Fibroblast of lung (primary cell): ENCODE measurements around the gene C16orf74.

Experiments used
- EZH2 ChIP-seq: IDR thresholded peaks from 2 replicates; pipeline ENCODE4 v1.5.1; 2012; ENCODE audit warnings: low read length, control low read depth, mild to moderate bottlenecking; ENCODE audit errors: missing control alignments
- TF ChIP-seq, protein P1 (sequence below), 2 donors: IDR thresholded peaks in 1 of 2; conservative IDR thresholded peaks in 1 of 2; 1 replicate in 1 of 2; 2 replicates in 1 of 2; pipeline ENCODE4 v1.5.1; 2011 to 2012; ENCODE audit warnings: low read length in 2 of 2, control low read depth in 1 of 2, inconsistent platforms in 1 of 2, low read depth in 1 of 2, mild to moderate bottlenecking in 1 of 2

DNA sequence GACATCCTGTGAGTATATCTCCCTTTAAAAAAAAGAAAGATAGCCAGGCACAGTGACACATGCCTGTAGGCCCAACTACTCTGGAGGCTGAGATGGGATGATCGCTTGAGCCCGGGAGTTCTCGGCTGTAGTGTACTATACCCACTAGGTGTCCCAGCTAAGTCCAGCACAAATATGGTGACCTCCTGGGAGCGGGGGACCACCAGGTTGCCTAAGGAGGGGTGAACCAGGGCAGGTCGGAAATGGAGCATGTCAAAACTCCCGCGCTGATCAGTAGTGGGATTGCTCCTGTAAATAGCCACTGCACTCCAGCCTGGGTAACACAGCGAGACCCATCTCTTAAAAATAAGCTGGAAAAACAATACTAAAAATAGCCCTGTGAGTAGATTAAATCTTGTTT is 91.6 kb downstream of the C16orf74 start:
- TF ChIP-seq, protein P1, sequence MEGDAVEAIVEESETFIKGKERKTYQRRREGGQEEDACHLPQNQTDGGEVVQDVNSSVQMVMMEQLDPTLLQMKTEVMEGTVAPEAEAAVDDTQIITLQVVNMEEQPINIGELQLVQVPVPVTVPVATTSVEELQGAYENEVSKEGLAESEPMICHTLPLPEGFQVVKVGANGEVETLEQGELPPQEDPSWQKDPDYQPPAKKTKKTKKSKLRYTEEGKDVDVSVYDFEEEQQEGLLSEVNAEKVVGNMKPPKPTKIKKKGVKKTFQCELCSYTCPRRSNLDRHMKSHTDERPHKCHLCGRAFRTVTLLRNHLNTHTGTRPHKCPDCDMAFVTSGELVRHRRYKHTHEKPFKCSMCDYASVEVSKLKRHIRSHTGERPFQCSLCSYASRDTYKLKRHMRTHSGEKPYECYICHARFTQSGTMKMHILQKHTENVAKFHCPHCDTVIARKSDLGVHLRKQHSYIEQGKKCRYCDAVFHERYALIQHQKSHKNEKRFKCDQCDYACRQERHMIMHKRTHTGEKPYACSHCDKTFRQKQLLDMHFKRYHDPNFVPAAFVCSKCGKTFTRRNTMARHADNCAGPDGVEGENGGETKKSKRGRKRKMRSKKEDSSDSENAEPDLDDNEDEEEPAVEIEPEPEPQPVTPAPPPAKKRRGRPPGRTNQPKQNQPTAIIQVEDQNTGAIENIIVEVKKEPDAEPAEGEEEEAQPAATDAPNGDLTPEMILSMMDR (conservative IDR thresholded peaks at IDR 0.05 in 1 of 2, IDR thresholded peaks at IDR 0.05 in 1 of 2; ENCODE audit: low read depth in 1 of 2, low read length in 2 of 2): no peak
- no peak for TF ChIP-seq EZH2
